ENCODE data around the gene CORO1A.

DNA sequence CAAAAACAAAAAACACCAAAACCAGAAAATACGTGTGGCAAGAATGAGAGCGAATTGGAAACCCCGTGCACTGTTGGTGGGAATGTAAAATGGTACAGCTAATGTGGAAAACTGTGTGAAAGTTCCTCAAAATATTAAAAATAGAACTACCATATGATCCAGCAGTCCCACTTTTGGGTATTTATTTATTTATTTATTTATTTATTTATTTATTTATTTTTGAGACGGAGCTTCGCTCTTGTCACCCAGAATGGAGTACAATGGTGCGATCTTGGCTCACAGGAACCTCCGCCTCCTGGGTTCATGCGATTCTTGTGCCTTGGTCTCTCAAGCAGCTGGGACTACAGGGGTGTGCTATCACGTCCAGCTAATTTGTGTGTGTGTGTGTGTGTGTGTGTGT lies 30.9 kb upstream of the CORO1A start:
- TF ChIP-seq CTCF (IDR thresholded peaks at IDR 0.05; ENCODE audit: poor library complexity) = no peak
- TF ChIP-seq EZH2 (IDR thresholded peaks at IDR 0.05; ENCODE audit: borderline replicate concordance) = no peak
